H1 (cell line): ENCODE results near the gene ANKRD29. TPM values are rescaled to one million over a fixed set of nuclear protein-coding genes. Genes with fewer than 3 reads are reported as not detected.

Experiments
- CTCF ChIA-PET: fragments of 300-600 bp; sonication (Branson Sonifier 250); formaldehyde crosslinking; loops from one replicate; lab custom pipeline; 2021; ENCODE audit not compliant: partially characterized antibody; lab: Charles Lee
- POLR2A ChIA-PET: fragments of 300-600 bp; sonication (Branson Sonifier 250); formaldehyde crosslinking; loops from one replicate; lab custom pipeline; 2021; ENCODE audit warnings: inconsistent platforms; ENCODE audit not compliant: partially characterized antibody; lab: Charles Lee
- DNase-seq, 2 experiments: peaks; one replicate each; pipeline versions ENCODE4 v3.0.0 to v3.0.0-alpha.2; 2010 to 2022; ENCODE audit warnings: low spot score in 2 of 2, low read depth in 1 of 2, mixed read lengths in 1 of 2
- FAIRE-seq: peaks from 2 replicates; lab custom pipeline; 2011; peaks lifted over from hg19 to GRCh38; lab: Jason Lieb, UNC
- H2AFZ ChIP-seq: 2 replicates; pipeline ENCODE4 v1.8.1; 2012; ENCODE audit warnings: low read length, inconsistent platforms
- H2AK5ac ChIP-seq: 2 replicates; pipeline ENCODE4 v1.6.1; 2013; ENCODE audit warnings: low read depth, low read length
- H2BK120ac ChIP-seq: replicated peaks from 2 replicates; pipeline ENCODE3; 2013; ENCODE audit warnings: low read depth, low read length, inconsistent platforms
- H2BK12ac ChIP-seq: 2 replicates; pipeline ENCODE4 v1.6.1; 2013; ENCODE audit warnings: low read depth, low read length
- H2BK15ac ChIP-seq: 2 replicates; pipeline ENCODE4 v1.6.1; 2013; ENCODE audit warnings: low read length
- H2BK20ac ChIP-seq: 2 replicates; pipeline ENCODE4 v1.6.1; 2013; ENCODE audit warnings: low read length
- H2BK5ac ChIP-seq: 2 replicates; pipeline ENCODE4 v1.6.1; 2013; ENCODE audit warnings: low read depth, low read length
- H3K14ac ChIP-seq: 2 replicates; pipeline ENCODE4 v1.6.1; 2013; ENCODE audit warnings: inconsistent platforms; ENCODE audit not compliant: insufficient read length
- H3K18ac ChIP-seq: 2 replicates; pipeline ENCODE4 v1.6.1; 2013; ENCODE audit warnings: low read length; ENCODE audit errors: extremely low read depth
- H3K23ac ChIP-seq: 2 replicates; pipeline ENCODE4 v1.6.1; 2013; ENCODE audit warnings: inconsistent platforms; ENCODE audit not compliant: insufficient read length
- H3K23me2 ChIP-seq: 2 replicates; pipeline ENCODE4 v1.6.1; 2013; ENCODE audit warnings: low read depth, low read length
- H3K27ac ChIP-seq: 2 replicates; pipeline ENCODE4 v1.6.1; 2011; ENCODE audit warnings: low read depth, low read length, inconsistent platforms
- H3K27me3 ChIP-seq, 4 experiments: replicated peaks in 1 of 4; 1 replicate in 1 of 4; 2 replicates in 3 of 4; pipeline versions ENCODE4 v1.6.1 to v1.8.1; 2011 to 2013; ENCODE audit warnings: low read length in 3 of 4, mild to moderate bottlenecking in 3 of 4, inconsistent platforms in 2 of 4, mixed read lengths in 2 of 4, moderate library complexity in 1 of 4; ENCODE audit not compliant: control insufficient read depth in 3 of 4, insufficient read depth in 3 of 4; ENCODE audit errors: extremely low read depth in 1 of 4
- H3K36me3 ChIP-seq, 4 experiments: 2 replicates each; pipeline versions ENCODE4 v1.6.1 to v1.8.1; 2011 to 2013; ENCODE audit warnings: mild to moderate bottlenecking in 4 of 4, low read length in 3 of 4, moderate library complexity in 2 of 4, control low read depth in 1 of 4, inconsistent platforms in 1 of 4; ENCODE audit not compliant: insufficient read depth in 4 of 4, control insufficient read depth in 2 of 4
- H3K4ac ChIP-seq: replicated peaks from 2 replicates; pipeline ENCODE3; 2013; ENCODE audit warnings: low read length, low read depth, mixed read lengths, inconsistent platforms; ENCODE audit not compliant: insufficient read length
- H3K4me1 ChIP-seq, 4 experiments: replicated peaks in 1 of 4; 1 replicate in 1 of 4; 2 replicates in 3 of 4; pipeline versions ENCODE4 v1.6.1 to v1.8.1; 2011 to 2013; ENCODE audit warnings: low read length in 3 of 4, inconsistent platforms in 2 of 4, mixed read lengths in 1 of 4; ENCODE audit not compliant: insufficient read depth in 4 of 4, control insufficient read depth in 3 of 4
- H3K4me2 ChIP-seq, 2 experiments: 2 replicates each; pipeline versions ENCODE4 v1.6.1 to v1.8.1; 2011 to 2013; ENCODE audit warnings: low read depth in 2 of 2, low read length in 2 of 2, control low read depth in 1 of 2, inconsistent platforms in 1 of 2, mild to moderate bottlenecking in 1 of 2; ENCODE audit not compliant: insufficient read depth in 1 of 2
- H3K4me3 ChIP-seq, 4 experiments: fragments of 200-600, 300-600 bp in 1 of 4; sonication (generic), shearing (Covaris generic), sonication (Bioruptor Twin) in 1 of 4; 2 replicates each; pipeline versions ENCODE4 v1.5.1 to v1.8.1; 2011 to 2016; ENCODE audit warnings: low read length in 4 of 4, low read depth in 3 of 4, control low read depth in 2 of 4, inconsistent platforms in 2 of 4, mild to moderate bottlenecking in 2 of 4, mixed read lengths in 1 of 4, moderate library complexity in 1 of 4; ENCODE audit not compliant: insufficient read depth in 2 of 4; ENCODE audit errors: extremely low read depth in 1 of 4
- H3K56ac ChIP-seq: replicated peaks from 2 replicates; pipeline ENCODE3; 2013; ENCODE audit warnings: low read depth, mild to moderate bottlenecking, mixed read lengths, low read length, inconsistent platforms; ENCODE audit not compliant: insufficient read length
- H3K79me1 ChIP-seq: 2 replicates; pipeline ENCODE4 v1.6.1; 2013; ENCODE audit warnings: low read depth, low read length, control low read depth
- H3K79me2 ChIP-seq, 2 experiments: 2 replicates each; pipeline versions ENCODE4 v1.6.1 to v1.8.1; 2012 to 2013; ENCODE audit warnings: low read length in 2 of 2, mild to moderate bottlenecking in 2 of 2, inconsistent platforms in 1 of 2; ENCODE audit not compliant: insufficient read depth in 2 of 2, control insufficient read depth in 1 of 2
- H3K9ac ChIP-seq, 4 experiments: replicated peaks in 1 of 4; 1 replicate in 1 of 4; 2 replicates in 3 of 4; pipeline versions ENCODE4 v1.6.1 to v1.8.1; 2011 to 2013; ENCODE audit warnings: low read depth in 3 of 4, low read length in 3 of 4, control low read depth in 2 of 4, mild to moderate bottlenecking in 2 of 4, moderate library complexity in 2 of 4, inconsistent platforms in 1 of 4; ENCODE audit errors: extremely low read depth in 1 of 4
- H3K9me3 ChIP-seq, 2 experiments: 2 replicates each; pipeline versions ENCODE4 v1.6.1 to v1.8.1; 2012 to 2013; ENCODE audit warnings: mild to moderate bottlenecking in 2 of 2, moderate library complexity in 2 of 2, control low read depth in 1 of 2, inconsistent platforms in 1 of 2, low read depth in 1 of 2, low read length in 1 of 2, mixed read lengths in 1 of 2; ENCODE audit not compliant: insufficient read depth in 2 of 2
- H4K20me1 ChIP-seq, 2 experiments: replicated peaks in 1 of 2; 2 replicates each; pipeline versions ENCODE3 to v1.8.1; 2011 to 2013; ENCODE audit warnings: inconsistent platforms in 2 of 2, low read length in 2 of 2, mild to moderate bottlenecking in 1 of 2; ENCODE audit not compliant: insufficient read depth in 2 of 2, control insufficient read depth in 1 of 2
- H4K5ac ChIP-seq: 2 replicates; pipeline ENCODE4 v1.6.1; 2013; ENCODE audit warnings: low read length, low read depth, mixed read lengths, inconsistent platforms; ENCODE audit not compliant: insufficient read length
- H4K8ac ChIP-seq: 2 replicates; pipeline ENCODE4 v1.8.0; 2013; ENCODE audit warnings: mild to moderate bottlenecking, moderate library complexity, low read length, inconsistent platforms; ENCODE audit not compliant: insufficient read depth; ENCODE audit errors: extremely low read depth
- H4K91ac ChIP-seq: replicated peaks from 2 replicates; pipeline ENCODE3; 2013; ENCODE audit warnings: low read length, mixed read lengths, inconsistent platforms; ENCODE audit not compliant: insufficient read length
- BACH1 ChIP-seq: IDR thresholded peaks from 2 replicates; pipeline ENCODE4 v1.6.1; 2012; ENCODE audit warnings: low read length, improper control_type of control experiment
- BCL11A ChIP-seq, 2 experiments: IDR thresholded peaks; one replicate each; pipeline ENCODE4 v1.6.1; 2011; ENCODE audit warnings: low read depth in 2 of 2, low read length in 2 of 2, mild to moderate bottlenecking in 2 of 2
- CTBP2 ChIP-seq: IDR thresholded peaks from 2 replicates; pipeline ENCODE4 v1.7.0; 2011; ENCODE audit warnings: borderline replicate concordance, mild to moderate bottlenecking, moderate library complexity, mixed read lengths, low read length; ENCODE audit not compliant: insufficient read depth, insufficient read length
- CTCF ChIP-seq, 3 experiments: IDR thresholded peaks; 1 replicate in 2 of 3; 2 replicates in 1 of 3; pipeline versions ENCODE4 v1.5.1 to v1.6.1; 2011; ENCODE audit warnings: low read length in 3 of 3, mild to moderate bottlenecking in 3 of 3, inconsistent platforms in 2 of 3, low read depth in 1 of 3, moderate library complexity in 1 of 3; ENCODE audit not compliant: insufficient read depth in 1 of 3; ENCODE audit errors: control extremely low read depth in 1 of 3
- HDAC2 ChIP-seq, 2 experiments: fragments of 300-600 bp in 1 of 2; sonication (generic) in 1 of 2; IDR thresholded peaks; 2 replicates each; pipeline ENCODE4 v1.6.1; 2011 to 2012; ENCODE audit warnings: low read depth in 2 of 2, low read length in 2 of 2, mild to moderate bottlenecking in 2 of 2, moderate library complexity in 2 of 2, borderline replicate concordance in 1 of 2, inconsistent platforms in 1 of 2
- MAFK ChIP-seq: IDR thresholded peaks from 2 replicates; pipeline ENCODE4 v1.6.1; 2012; ENCODE audit warnings: low read depth, mild to moderate bottlenecking, improper control_type of control experiment, low read length
- MAX ChIP-seq: IDR thresholded peaks from 2 replicates; pipeline ENCODE4 v1.6.1; 2012; ENCODE audit warnings: inconsistent platforms
- NANOG ChIP-seq: IDR thresholded peaks from 2 replicates; pipeline ENCODE4 v1.6.1; 2011; ENCODE audit warnings: low read length, low read depth, mild to moderate bottlenecking, inconsistent platforms; ENCODE audit not compliant: insufficient read depth, poor library complexity, severe bottlenecking
- POLR2A ChIP-seq, 2 experiments: IDR thresholded peaks; 1 replicate in 1 of 2; 2 replicates in 1 of 2; pipeline ENCODE4 v1.6.1; 2011; ENCODE audit warnings: low read depth in 2 of 2, low read length in 2 of 2, mild to moderate bottlenecking in 2 of 2; ENCODE audit errors: control extremely low read depth in 1 of 2
- POU5F1 ChIP-seq: IDR thresholded peaks from 2 replicates; pipeline ENCODE4 v1.6.1; 2011; ENCODE audit warnings: low read depth, mild to moderate bottlenecking, low read length, moderate library complexity
- WGBS, 2 experiments: shearing (Covaris generic) in 1 of 2; methylation state at CpG; one replicate each; pipeline versions ENCODE4 v1.1.6 to v1.1.7; 2013 to 2015; ENCODE audit warnings: low lambda C conversion rate in 2 of 2, mixed read lengths in 2 of 2, inconsistent platforms in 1 of 2, low coverage in 1 of 2, missing lambda C conversion rate in 1 of 2; ENCODE audit not compliant: insufficient replicate concordance in 2 of 2, insufficient coverage in 1 of 2, insufficient read length in 1 of 2; ENCODE audit errors: extremely low coverage in 1 of 2, missing lambda C conversion rate in 1 of 2; 5-methylcytosine and 5-hydroxymethylcytosine counted together
- polyA plus RNA-seq, 7 experiments: library from polyadenylated mRNA; depleted of rRNA in 3 of 7; stranded (reverse) in 5 of 7; unstranded in 2 of 7; fragments of >200 nt in 5 of 7; fragments of 200-250 nt in 2 of 7; gene quantifications; 1 replicate in 5 of 7; 2 replicates in 1 of 7; 4 replicates in 1 of 7; pipeline versions ENCODE4 v1.2.1 to v1.2.3, GENCODE V29; 2011 to 2013; ENCODE audit warnings: missing spikeins in 2 of 7, mixed read lengths in 2 of 7
- total RNA-seq: library from RNA; stranded (reverse); fragmentation: NEBNext Ultra II Directional; extraction: Animal tissue kit (Norgen Biotek cat#: 25700); gene quantifications from 2 replicates; pipeline ENCODE4 v1.2.1, GENCODE V29; 2021

The ANKRD29 gene
- total and polyA plus RNA-seq, 2 of the 8 experiments (the other 6 are each of a cell fraction or from before 2014, with no cell fraction given), result 3.0 to 7.3 TPM

GRCh38 chr18:23623040-23623439 lies 39.7 kb downstream of the ANKRD29 start:
- Histone ChIP-seq H3K14ac (no peak overlapping the region), H3K79me2 (no peaks in the 10 kb centered on the region), H4K91ac (no peak overlapping the region), H3K56ac (no peak overlapping the region), H3K36me3 (no peaks in the 10 kb centered on the region), H3K27ac (no peak overlapping the region), H3K18ac (no peak overlapping the region), H2AFZ (no peak overlapping the region), H4K20me1 (no peaks in the 10 kb centered on the region), H3K4ac (no peak overlapping the region), H3K27me3 (peaks cover 5 to 25% (median 17%) of the 10 kb centered on the region in 4 experiments), H4K5ac (no peak overlapping the region), H3K9me3 (no peaks in the 10 kb centered on the region; a peak in 1 of 4 replicates), H3K4me2 (no peak overlapping the region), H2BK12ac (no peak overlapping the region), H2BK20ac (no peak overlapping the region), H2AK5ac (no peak overlapping the region), H3K9ac (no peak overlapping the region), H4K8ac (no peak overlapping the region), H2BK120ac (no peak overlapping the region), H3K4me1 (peaks cover 0 to 6% (median 2%) of the 10 kb centered on the region in 4 experiments; a peak in 3 of 7 replicates), H3K23ac (no peak overlapping the region), H2BK15ac (no peak overlapping the region), H3K4me3 (no peak overlapping the region), H3K23me2 (peaks cover 11% of the 10 kb centered on the region; the same call in 1 of the 2 replicates), H3K79me1 (no peaks in the 10 kb centered on the region), H2BK5ac (no peak overlapping the region)
- no peak for FAIRE-seq
- 91% methylated on average over 3 of the region's 3 CpGs; no CpG with 5 or more reads in 1 of the 2 experiments for WGBS, 2 experiments
- DNase-seq, result no peak
- ChIA-PET POLR2A (no interaction called here), CTCF (interaction anchor here (1.0 to 2.9 kb wide), 8 partner anchors 9 to 223 kb away, joined by 3 to 23 read pairs (median 10); no protein-coding TSS in a partner anchor)
- TF ChIP-seq MAFK, result no peak
- TF ChIP-seq MAX, result no peak
- no peak for TF ChIP-seq NANOG
- no peak for TF ChIP-seq CTBP2
- TF ChIP-seq POLR2A (IDR thresholded peaks at IDR 0.05; ENCODE audit: control extremely low read depth in 1 of 2, low read depth in 2 of 2, low read length in 2 of 2), result no peak
- no peak for TF ChIP-seq BACH1
- TF ChIP-seq HDAC2 (IDR thresholded peaks at IDR 0.05; ENCODE audit: borderline replicate concordance in 1 of 2, low read depth in 2 of 2, low read length in 2 of 2), result no peak
- TF ChIP-seq BCL11A (IDR thresholded peaks at IDR 0.05; ENCODE audit: low read depth in 2 of 2, low read length in 2 of 2), result no peak
- no peak for TF ChIP-seq CTCF (IDR thresholded peaks at IDR 0.05; ENCODE audit: control extremely low read depth in 1 of 3, insufficient read depth in 1 of 3, low read depth in 1 of 3, low read length in 3 of 3)
- no peak for TF ChIP-seq POU5F1
